GM12873 (cell line): ENCODE results near the gene CADPS2.

Experiments used
- TF ChIP-seq, protein P1 (sequence below): IDR thresholded peaks from 2 replicates; pipeline ENCODE4 v1.5.1; 2012; ENCODE audit warnings: low read depth, mild to moderate bottlenecking, moderate library complexity, low read length, control low read depth; ENCODE audit not compliant: insufficient read depth; ENCODE audit errors: missing control alignments

Gene CADPS2

GRCh38 chr7:122316467-122317388, 569.5 kb downstream of the CADPS2 start:
- TF ChIP-seq, protein P1, sequence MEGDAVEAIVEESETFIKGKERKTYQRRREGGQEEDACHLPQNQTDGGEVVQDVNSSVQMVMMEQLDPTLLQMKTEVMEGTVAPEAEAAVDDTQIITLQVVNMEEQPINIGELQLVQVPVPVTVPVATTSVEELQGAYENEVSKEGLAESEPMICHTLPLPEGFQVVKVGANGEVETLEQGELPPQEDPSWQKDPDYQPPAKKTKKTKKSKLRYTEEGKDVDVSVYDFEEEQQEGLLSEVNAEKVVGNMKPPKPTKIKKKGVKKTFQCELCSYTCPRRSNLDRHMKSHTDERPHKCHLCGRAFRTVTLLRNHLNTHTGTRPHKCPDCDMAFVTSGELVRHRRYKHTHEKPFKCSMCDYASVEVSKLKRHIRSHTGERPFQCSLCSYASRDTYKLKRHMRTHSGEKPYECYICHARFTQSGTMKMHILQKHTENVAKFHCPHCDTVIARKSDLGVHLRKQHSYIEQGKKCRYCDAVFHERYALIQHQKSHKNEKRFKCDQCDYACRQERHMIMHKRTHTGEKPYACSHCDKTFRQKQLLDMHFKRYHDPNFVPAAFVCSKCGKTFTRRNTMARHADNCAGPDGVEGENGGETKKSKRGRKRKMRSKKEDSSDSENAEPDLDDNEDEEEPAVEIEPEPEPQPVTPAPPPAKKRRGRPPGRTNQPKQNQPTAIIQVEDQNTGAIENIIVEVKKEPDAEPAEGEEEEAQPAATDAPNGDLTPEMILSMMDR = no peak

GRCh38 chr7:122315507-122316466, 570.5 kb downstream of the CADPS2 start:
- TF ChIP-seq, protein P1 = no peak

DNA sequence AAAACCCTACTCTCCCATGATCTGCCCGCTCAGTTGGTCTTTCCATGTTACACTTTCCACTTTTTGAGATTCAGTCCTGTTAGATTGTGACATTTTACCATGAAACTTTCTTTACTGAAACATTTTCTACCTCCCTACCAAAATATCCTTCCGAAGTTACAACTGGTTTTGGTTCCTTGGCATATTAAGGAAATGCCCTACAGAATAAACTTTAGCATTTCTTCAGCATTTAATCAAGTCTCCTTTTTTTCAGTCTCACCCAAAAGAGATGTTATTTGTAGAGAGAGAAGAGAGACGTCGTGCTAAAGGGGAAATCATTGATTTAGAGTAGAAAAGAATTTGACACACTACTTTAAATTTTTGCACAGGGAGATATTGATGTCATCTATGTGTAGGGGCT, 572.0 kb downstream of the CADPS2 start:
- TF ChIP-seq, protein P1 = no peak

DNA sequence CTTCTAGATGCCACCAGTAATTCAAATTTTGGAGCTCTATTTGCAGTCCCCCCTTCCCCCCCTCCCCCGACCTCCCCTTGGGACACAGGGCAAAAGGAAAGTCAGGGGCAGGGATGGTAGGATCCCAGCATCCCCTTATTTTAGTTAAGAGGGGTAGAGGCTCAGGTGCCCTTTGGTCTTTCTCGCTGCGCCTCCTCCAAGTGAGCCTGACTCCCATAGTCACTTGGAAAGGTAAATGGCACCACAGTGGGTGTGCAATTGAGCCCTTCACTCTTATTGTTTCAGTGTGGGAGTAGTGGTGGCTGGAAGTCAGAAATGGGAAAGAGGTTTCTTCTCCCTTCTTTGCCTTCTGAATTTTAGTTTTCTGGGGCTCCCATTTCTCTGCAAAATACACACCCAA, 573.5 kb downstream of the CADPS2 start:
- TF ChIP-seq, protein P1 = no peak

DNA sequence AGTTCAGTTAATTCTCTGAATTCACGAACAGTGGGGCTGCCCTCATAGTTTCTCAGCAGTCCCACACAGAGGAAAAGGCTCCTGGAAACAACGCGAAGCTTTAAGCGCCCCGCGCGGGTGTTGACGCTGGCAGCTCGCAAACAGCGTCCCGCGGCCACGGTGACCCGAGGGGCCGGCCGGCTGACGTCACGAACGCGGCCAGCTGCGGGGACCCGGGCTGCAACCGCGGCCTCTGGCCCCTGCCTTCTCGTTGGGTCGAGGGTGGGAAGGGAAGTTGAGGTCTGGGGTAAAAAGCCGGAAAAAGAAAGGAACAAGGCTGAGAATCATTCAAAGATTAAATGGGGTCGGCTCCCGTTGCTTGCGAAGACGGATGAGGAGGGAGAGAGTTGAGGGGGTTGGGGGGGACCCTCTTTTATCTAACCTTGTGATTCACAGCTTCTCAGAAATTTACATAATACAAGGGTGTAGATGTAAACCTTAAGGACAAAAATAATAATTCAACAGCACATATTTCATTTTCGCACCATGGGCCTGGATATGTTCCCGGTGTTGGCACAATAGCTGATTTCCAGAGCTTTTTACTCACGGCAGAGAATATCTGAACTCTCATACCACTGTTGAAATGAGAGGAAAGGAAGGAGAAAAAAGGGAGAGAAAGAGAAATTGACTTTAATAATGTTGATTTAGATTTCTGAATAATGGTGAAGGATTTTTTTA, 574.4 kb downstream of the CADPS2 start:
- TF ChIP-seq, protein P1 = no peak

DNA sequence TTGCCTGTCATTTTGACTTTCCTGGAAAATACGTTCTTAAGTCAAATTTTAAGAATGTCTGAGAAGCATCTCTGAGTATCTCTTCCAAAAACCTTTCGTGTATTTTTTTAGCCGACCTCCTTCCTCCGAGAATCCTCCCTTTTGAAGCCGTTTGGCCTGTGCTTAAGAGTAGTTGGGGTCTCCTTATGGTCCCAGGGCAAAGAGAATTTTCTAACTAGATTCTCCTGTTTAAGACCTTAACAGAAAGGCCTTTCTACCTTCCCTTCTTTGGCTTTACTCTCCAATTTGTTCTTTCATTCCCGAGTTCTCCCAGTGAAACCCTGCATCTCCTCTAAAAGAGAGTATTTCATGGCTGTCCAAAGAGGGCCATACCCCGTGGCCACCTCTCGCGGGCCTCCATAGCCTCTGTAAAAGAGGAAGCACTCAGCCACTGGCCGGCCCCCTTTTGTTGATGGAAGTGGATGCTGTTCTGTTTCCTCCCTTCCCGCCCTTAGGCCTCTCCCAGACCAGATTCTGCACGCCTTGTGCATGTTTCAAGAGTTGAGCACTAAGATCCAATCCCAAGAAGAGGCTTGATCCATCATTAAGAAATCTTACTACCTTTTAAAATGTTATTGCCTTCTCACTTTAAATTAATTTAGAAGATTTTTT, 575.1 kb downstream of the CADPS2 start:
- TF ChIP-seq, protein P1 = no peak
